Skeletal muscle satellite cell (primary cell): ENCODE results near the gene BPI.
"Not testable (repeated sequence)": the region's sequence is repeated elsewhere in the genome, so short reads cannot be mapped to it uniquely, and the experiment has no call there.

ENCODE experiments used
- H3K27me3 ChIP-seq: 2 replicates; pipeline ENCODE4 v1.7.0; 2013; ENCODE audit warnings: low read length; ENCODE audit not compliant: control insufficient read depth, insufficient read depth
- H3K36me3 ChIP-seq: 2 replicates; pipeline ENCODE4 v1.7.0; 2013; ENCODE audit warnings: mild to moderate bottlenecking, control low read depth, low read length; ENCODE audit not compliant: insufficient read depth
- H3K4me1 ChIP-seq: 2 replicates; pipeline ENCODE4 v1.7.0; 2013; ENCODE audit warnings: low read length; ENCODE audit not compliant: control insufficient read depth, insufficient read depth
- H3K4me2 ChIP-seq: 2 replicates; pipeline ENCODE4 v1.7.0; 2013; ENCODE audit warnings: mild to moderate bottlenecking, low read length
- H3K4me3 ChIP-seq: 2 replicates; pipeline ENCODE4 v1.7.0; 2013; ENCODE audit warnings: low read length
- H3K9ac ChIP-seq: 2 replicates; pipeline ENCODE4 v1.7.0; 2013; ENCODE audit warnings: mild to moderate bottlenecking, low read depth, low read length, moderate library complexity
- H3K9me3 ChIP-seq: replicated peaks from 2 replicates; pipeline ENCODE4 v1.7.0; 2013; ENCODE audit warnings: mild to moderate bottlenecking, control low read depth, low read length

The BPI gene

DNA sequence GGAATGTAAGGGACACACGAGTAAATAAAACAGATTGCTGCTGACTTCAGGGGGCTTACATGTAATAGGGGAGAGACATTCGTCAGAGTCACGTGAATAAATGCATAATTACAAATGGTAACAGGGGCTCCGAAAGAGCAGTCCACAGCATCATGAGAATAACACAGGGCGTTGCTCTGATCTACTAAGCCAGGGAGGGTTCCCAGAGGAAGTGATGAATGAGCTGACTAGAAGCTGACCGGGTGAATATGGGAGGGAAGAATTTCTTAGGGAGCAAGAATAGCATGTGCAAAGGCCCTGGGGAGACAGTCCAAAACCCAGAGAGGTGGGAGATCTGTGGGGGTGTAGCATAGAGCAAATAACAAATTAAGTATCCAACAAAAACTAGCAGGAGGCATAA lies 2.4 kb downstream of the BPI start:
- Histone ChIP-seq H3K27me3 (peaks cover 25% of the 10 kb centered on the region), H3K4me2 (no peak overlapping the region), H3K9me3 (no peaks in the 10 kb centered on the region), H3K9ac (no peak overlapping the region), H3K4me1 (peaks cover 8% of the 10 kb centered on the region), H3K4me3 (no peak overlapping the region), H3K36me3 (no peaks in the 10 kb centered on the region)

- Histone ChIP-seq H3K4me3 (no peak overlapping the region), H3K36me3 (no peaks in the 10 kb centered on the region), H3K9me3 (no peaks in the 10 kb centered on the region), H3K4me2 (no peak overlapping the region), H3K27me3 (peaks cover 37% of the 10 kb centered on the region), H3K4me1 (peaks cover 8% of the 10 kb centered on the region), H3K9ac (no peak overlapping the region)
These were observed 3.6 kb downstream of the BPI start for GRCh38 chr20:38307371-38308046.

DNA sequence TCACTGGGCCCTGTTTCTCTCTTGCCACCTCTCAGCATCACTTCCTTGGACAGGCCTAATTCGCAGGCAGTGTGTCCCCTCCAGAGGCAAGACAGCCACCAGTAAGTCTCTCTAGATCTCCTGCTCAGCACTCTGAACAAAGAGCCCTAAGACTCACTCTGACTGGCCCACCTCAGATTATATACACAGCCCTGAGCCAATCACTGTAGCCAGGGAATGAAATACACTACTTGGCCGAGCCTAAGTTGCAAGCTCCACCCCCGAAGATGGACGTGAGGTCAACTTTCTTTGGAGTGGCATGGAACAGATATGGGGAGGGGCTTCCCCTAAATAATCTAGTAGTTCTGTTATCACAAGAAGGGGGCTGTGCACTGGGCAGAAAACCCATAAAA lies 4.1 kb downstream of the BPI start:
- no peak overlapping the region for H3K4me3 ChIP-seq
- H3K4me2 ChIP-seq: no peak overlapping the region
- no peaks in the 10 kb centered on the region for H3K9me3 ChIP-seq
- H3K4me1 ChIP-seq: peaks cover 8% of the 10 kb centered on the region
- no peak overlapping the region for H3K9ac ChIP-seq
- no peaks in the 10 kb centered on the region for H3K36me3 ChIP-seq
- peaks cover 36% of the 10 kb centered on the region for H3K27me3 ChIP-seq

DNA sequence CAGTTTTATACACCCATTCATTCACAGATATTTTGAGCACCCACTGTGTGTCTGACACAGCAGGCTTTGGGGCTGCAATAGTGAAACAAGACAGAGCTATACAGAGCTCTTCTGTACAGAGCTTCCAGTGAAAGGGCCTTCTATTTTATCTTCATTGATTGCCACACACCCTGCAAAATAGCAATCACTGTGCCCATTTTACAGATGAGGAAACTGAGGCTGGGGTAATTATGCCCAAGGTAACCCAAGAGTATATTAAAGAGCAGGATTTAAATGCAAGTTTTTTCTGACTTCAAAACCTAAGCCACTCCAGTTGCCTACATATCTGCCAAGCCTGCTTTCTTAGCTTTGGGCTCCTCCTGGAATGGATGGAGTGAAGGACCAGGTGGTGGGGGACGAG lies 4.5 kb downstream of the BPI start:
- no peak overlapping the region for H3K4me3 ChIP-seq
- no peaks in the 10 kb centered on the region for H3K9me3 ChIP-seq
- no peaks in the 10 kb centered on the region for H3K36me3 ChIP-seq
- no peak overlapping the region for H3K4me2 ChIP-seq
- peaks cover 32% of the 10 kb centered on the region for H3K27me3 ChIP-seq
- peaks cover 8% of the 10 kb centered on the region for H3K4me1 ChIP-seq
- H3K9ac ChIP-seq: no peak overlapping the region

GRCh38 chr20:38311091-38311490 lies 7.1 kb downstream of the BPI start:
- Histone ChIP-seq H3K9me3 (no peaks in the 10 kb centered on the region), H3K4me3 (no peak overlapping the region), H3K4me1 (peaks cover 8% of the 10 kb centered on the region), H3K36me3 (no peaks in the 10 kb centered on the region), H3K27me3 (peaks cover 27% of the 10 kb centered on the region), H3K4me2 (no peak overlapping the region), H3K9ac (no peak overlapping the region)

DNA sequence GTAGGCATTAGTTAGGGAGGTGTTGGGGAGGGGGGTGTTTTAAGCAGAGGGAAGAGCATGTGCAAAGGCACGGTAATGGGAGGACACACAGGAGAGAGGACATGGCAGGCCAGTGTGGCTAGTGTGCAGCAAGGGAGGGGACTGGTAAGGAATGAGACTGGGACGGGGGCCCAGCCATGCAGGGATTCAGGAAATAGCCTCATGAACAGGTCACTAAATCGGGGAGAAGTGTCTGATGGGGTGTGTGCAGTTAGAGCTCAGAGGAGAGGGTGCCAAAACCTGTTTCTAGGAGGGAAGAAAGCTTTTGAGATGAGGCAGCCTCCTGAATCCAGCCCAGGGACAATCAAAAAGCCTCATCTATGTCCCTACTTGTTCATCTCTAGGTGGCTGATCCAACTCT lies 7.5 kb downstream of the BPI start:
- H3K9ac ChIP-seq: no peak overlapping the region
- H3K27me3 ChIP-seq: peaks cover 30% of the 10 kb centered on the region
- no peaks in the 10 kb centered on the region for H3K9me3 ChIP-seq
- H3K4me1 ChIP-seq: peaks cover 8% of the 10 kb centered on the region
- no peaks in the 10 kb centered on the region for H3K36me3 ChIP-seq
- no peak overlapping the region for H3K4me3 ChIP-seq
- no peak overlapping the region for H3K4me2 ChIP-seq

- H3K4me3 ChIP-seq: no peak overlapping the region
- H3K9me3 ChIP-seq: no peaks in the 10 kb centered on the region
- H3K36me3 ChIP-seq: no peaks in the 10 kb centered on the region
- no peaks in the 10 kb centered on the region for H3K4me1 ChIP-seq
- no peak overlapping the region for H3K4me2 ChIP-seq
- H3K9ac ChIP-seq: no peak overlapping the region
- peaks cover 42% of the 10 kb centered on the region for H3K27me3 ChIP-seq
These were observed 9.7 kb downstream of the BPI start for GRCh38 chr20:38313676-38314075.

DNA sequence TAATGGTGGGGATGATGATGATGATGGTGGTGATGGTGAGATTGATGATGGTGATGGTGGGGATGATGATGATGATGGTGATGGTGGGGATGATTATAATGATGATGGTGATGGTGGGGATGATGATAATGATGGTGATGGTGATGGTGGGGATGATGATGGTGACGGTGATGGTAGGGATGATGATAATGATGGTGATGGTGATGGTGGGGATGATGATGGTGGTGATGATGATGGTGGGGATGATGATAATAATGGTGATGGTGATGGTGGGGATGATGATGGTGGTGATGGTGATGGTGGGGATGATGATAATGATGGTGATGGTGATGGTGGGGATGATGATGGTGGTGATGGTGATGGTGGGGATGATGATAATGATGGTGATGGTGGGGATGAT lies 10.4 kb downstream of the BPI start:
- H3K4me1 ChIP-seq, H3K36me3 ChIP-seq, H3K4me2 ChIP-seq, H3K4me3 ChIP-seq, H3K9me3 ChIP-seq, H3K9ac ChIP-seq: not testable (repeated sequence)
- H3K27me3 ChIP-seq: peaks cover 43% of the 10 kb centered on the region

DNA sequence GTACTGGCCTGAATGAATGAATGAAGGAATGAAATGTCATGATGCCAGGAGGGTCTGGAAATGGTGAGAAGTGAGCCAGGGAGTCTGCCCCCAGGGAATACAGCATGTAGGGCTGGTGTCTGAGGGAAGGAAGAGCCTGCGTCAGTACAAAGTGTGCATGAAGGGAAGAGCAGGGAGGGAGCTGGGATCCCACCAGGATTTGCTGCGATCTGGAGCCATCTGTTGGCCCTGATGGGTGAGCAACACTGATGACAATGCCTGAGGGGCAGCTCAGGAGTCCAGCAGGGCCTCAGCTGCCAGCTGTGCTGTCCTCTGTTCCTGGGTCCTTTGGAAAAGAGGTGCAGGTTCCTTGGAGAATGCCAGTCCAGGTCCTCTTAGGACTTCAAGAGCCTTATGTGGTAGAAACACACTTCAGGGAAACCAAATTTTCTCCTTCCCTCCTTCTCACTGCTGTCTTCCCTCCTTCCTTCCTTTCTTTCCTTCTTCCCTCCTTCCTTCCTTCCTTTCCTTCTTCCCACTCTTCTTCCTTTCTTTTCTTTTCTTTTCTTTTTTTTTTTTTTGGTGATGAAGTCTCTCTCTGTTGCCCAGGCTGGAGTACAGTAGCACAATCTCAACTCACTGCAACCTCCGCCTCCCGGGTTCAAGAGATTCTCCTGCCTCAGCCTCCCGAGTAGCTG lies 11.5 kb downstream of the BPI start:
- peaks cover 44% of the 10 kb centered on the region for H3K27me3 ChIP-seq
- no peaks in the 10 kb centered on the region for H3K9me3 ChIP-seq
- H3K4me2 ChIP-seq: no peak overlapping the region
- H3K36me3 ChIP-seq: no peaks in the 10 kb centered on the region
- H3K9ac ChIP-seq: no peak overlapping the region
- H3K4me3 ChIP-seq: no peak overlapping the region
- H3K4me1 ChIP-seq: no peaks in the 10 kb centered on the region

GRCh38 chr20:38316341-38316740 lies 12.4 kb downstream of the BPI start:
- Histone ChIP-seq H3K9me3 (no peaks in the 10 kb centered on the region), H3K36me3 (no peaks in the 10 kb centered on the region), H3K4me2 (no peak overlapping the region), H3K4me3 (no peak overlapping the region), H3K4me1 (no peaks in the 10 kb centered on the region), H3K9ac (no peak overlapping the region), H3K27me3 (peaks cover 40% of the 10 kb centered on the region)

GRCh38 chr20:38317422-38317821 lies 13.5 kb downstream of the BPI start:
- no peaks in the 10 kb centered on the region for H3K4me1 ChIP-seq
- H3K36me3 ChIP-seq: no peaks in the 10 kb centered on the region
- H3K4me2 ChIP-seq: no peak overlapping the region
- H3K9ac ChIP-seq: no peak overlapping the region
- no peaks in the 10 kb centered on the region for H3K9me3 ChIP-seq
- H3K27me3 ChIP-seq: peaks cover 29% of the 10 kb centered on the region
- H3K4me3 ChIP-seq: no peak overlapping the region

DNA sequence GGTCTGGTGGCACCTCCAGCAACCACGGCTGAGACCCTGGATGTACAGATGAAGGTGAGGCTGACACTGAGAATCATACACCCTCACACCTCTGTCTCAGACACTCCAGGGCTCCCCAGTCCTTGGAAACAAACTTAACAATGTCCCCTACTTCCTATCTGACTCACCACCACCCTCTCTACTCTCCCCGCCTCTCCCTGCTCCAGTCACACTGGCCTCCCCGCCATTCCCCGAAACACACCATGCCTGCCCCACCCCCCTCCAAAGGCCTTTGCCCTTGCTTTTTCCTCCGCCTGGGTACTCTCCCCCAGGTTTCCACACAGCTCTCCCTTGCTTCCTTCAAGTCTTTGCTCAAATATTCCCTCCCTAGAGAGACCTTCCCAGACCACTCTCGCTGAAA lies 16.3 kb downstream of the BPI start:
- H3K4me3 ChIP-seq: no peak overlapping the region
- H3K9me3 ChIP-seq: no peaks in the 10 kb centered on the region
- H3K4me2 ChIP-seq: no peak overlapping the region
- H3K27me3 ChIP-seq: peaks cover 45% of the 10 kb centered on the region
- H3K36me3 ChIP-seq: no peaks in the 10 kb centered on the region
- no peaks in the 10 kb centered on the region for H3K4me1 ChIP-seq
- no peak overlapping the region for H3K9ac ChIP-seq
